Omental fat pad (tissue), 4 donors: ENCODE results near the gene UHMK1. TPM values are rescaled to one million over a fixed set of nuclear protein-coding genes. Genes with fewer than 3 reads are reported as not detected.

Experiments
- ATAC-seq: fragments of 150-250 bp; one replicate; pipeline ENCODE4 v1.9.1; 2016; ENCODE audit warnings: mild to moderate bottlenecking, moderate library complexity; ENCODE audit not compliant: low FRiP score
- DNase-seq: peaks from one replicate; pipeline ENCODE4 v3.0.0-alpha.2; 2019; ENCODE audit warnings: low spot score
- CTCF ChIP-seq, 3 donors: fragments of 450-650 bp; IDR thresholded peaks; one replicate each; pipeline ENCODE4 v1.5.1; 2016 to 2017; ENCODE audit warnings: antibody characterized with exemption in 3 of 3, mild to moderate bottlenecking in 3 of 3, moderate library complexity in 2 of 3
- total RNA-seq, 4 donors: library from RNA; depleted of rRNA; stranded (reverse); fragments of >200 nt; gene quantifications; one replicate each; pipeline ENCODE4 v1.1.0, GENCODE V29; 2016

The UHMK1 gene
- total RNA-seq, 4 donors from 2014 or later: 56.9 to 83.1 (median 71.5) TPM

- no peak for DNase-seq
- no peak for TF ChIP-seq CTCF (IDR thresholded peaks at IDR 0.05)
- ATAC-seq: no peak
These were observed 59.9 kb downstream of the UHMK1 start for GRCh38 chr1:162557536-162557935.

- ATAC-seq (no peak), DNase-seq (no peak)
- no peak for TF ChIP-seq CTCF (IDR thresholded peaks at IDR 0.05)
These were observed 62.9 kb downstream of the UHMK1 start for GRCh38 chr1:162560303-162561036.

GRCh38 chr1:162561037-162561615 is 63.5 kb downstream of the UHMK1 start:
- peak; percentile 94 for ATAC-seq
- no peak for TF ChIP-seq CTCF (IDR thresholded peaks at IDR 0.05)
- peak; percentile 94 for DNase-seq

- TF ChIP-seq CTCF (IDR thresholded peaks at IDR 0.05): no peak
- DNase-seq: no peak
- ATAC-seq: peak; percentile 33
These were observed 64.2 kb downstream of the UHMK1 start, which contains the start of gene UAP1 for GRCh38 chr1:162561616-162562469. UAP1 (plus strand) TSS chr1:162561722; CDS start chr1:162566069, 4,347 bp downstream.

GRCh38 chr1:162562470-162562828 is 64.8 kb downstream of the UHMK1 start:
- no peak for TF ChIP-seq CTCF (IDR thresholded peaks at IDR 0.05)
- ATAC-seq: no peak
- no peak for DNase-seq

GRCh38 chr1:162564762-162565218 is 67.2 kb downstream of the UHMK1 start:
- TF ChIP-seq CTCF (IDR thresholded peaks at IDR 0.05): no peak
- ATAC-seq (no peak), DNase-seq (no peak)
